Left ventricle myocardium inferior (tissue), 1 donor: ENCODE data around the gene C2orf76. TPM values are rescaled to one million over a fixed set of nuclear protein-coding genes. Genes with fewer than 3 reads are reported as not detected.

Experiments used
- DNase-seq: peaks from one replicate; pipeline ENCODE4 v3.0.0-alpha.2; 2020
- H3K27ac ChIP-seq: fragments of 200-600 bp; replicated peaks from 2 replicates; pipeline ENCODE4 v1.8.0; 2021
- H3K27me3 ChIP-seq: fragments of 200-600 bp; 2 replicates; pipeline ENCODE4 v1.8.0; 2021; ENCODE audit warnings: low read depth
- H3K36me3 ChIP-seq: fragments of 200-600 bp; 2 replicates; pipeline ENCODE4 v1.8.0; 2021
- H3K4me1 ChIP-seq: fragments of 200-600 bp; 2 replicates; pipeline ENCODE4 v1.8.0; 2021
- H3K4me3 ChIP-seq: fragments of 200-600 bp; 2 replicates; pipeline ENCODE4 v1.8.0; 2021; ENCODE audit warnings: mild to moderate bottlenecking, moderate library complexity
- H3K9me3 ChIP-seq: fragments of 200-600 bp; replicated peaks from 2 replicates; pipeline ENCODE4 v1.8.0; 2021
- intact Hi-C: fragments of 100-400 bp; cut with micrococcal nuclease; formaldehyde crosslinking; loops from one replicate; pipeline ENCODE4 v1.11.0; 2022
- total RNA-seq: library from RNA; stranded (reverse); fragmentation: NEBNext Ultra II Directional; extraction: Animal tissue kit (Norgen Biotek cat#: 25700); gene quantifications from one replicate; pipeline ENCODE4 v1.2.1, GENCODE V29; 2021
- TF ChIP-seq, protein P1 (sequence below): fragments of 200-600 bp; IDR thresholded peaks from 2 replicates; pipeline ENCODE4 v1.8.0; 2021; ENCODE audit warnings: antibody characterized with exemption, mild to moderate bottlenecking, borderline replicate concordance
- donor health status: DM: no; HTN: yes; CAD: no; lungs with severe emphysema.

C2orf76 gene
- total RNA-seq, 1 donor from 2014 or later: 7.3 TPM

DNA sequence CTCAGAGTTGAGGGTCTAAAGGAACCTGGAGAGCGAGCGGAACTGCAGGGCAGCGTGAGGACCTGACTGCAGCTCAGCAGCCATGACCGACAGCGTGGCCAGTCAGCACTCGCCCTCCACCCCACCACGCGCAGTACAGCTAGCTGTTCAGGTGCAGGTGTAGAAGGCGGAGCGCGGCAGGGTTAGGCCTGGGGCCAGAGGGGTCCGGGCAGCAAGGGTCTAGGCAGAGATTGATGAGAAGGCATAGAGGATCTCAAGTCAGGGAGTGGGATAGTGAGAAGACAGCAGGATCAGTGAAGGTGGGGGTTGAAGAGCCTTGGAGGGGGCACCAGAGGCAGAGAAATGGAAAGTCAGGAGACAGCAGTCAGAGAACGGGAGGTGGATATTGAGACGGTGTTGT, 72.0 kb downstream of the C2orf76 start:
- no peak overlapping the region for H3K27ac ChIP-seq
- H3K9me3 ChIP-seq: no peaks in the 10 kb centered on the region
- no peaks in the 10 kb centered on the region for H3K27me3 ChIP-seq
- H3K4me1 ChIP-seq: peaks cover 8% of the 10 kb centered on the region
- TF ChIP-seq, protein P1, sequence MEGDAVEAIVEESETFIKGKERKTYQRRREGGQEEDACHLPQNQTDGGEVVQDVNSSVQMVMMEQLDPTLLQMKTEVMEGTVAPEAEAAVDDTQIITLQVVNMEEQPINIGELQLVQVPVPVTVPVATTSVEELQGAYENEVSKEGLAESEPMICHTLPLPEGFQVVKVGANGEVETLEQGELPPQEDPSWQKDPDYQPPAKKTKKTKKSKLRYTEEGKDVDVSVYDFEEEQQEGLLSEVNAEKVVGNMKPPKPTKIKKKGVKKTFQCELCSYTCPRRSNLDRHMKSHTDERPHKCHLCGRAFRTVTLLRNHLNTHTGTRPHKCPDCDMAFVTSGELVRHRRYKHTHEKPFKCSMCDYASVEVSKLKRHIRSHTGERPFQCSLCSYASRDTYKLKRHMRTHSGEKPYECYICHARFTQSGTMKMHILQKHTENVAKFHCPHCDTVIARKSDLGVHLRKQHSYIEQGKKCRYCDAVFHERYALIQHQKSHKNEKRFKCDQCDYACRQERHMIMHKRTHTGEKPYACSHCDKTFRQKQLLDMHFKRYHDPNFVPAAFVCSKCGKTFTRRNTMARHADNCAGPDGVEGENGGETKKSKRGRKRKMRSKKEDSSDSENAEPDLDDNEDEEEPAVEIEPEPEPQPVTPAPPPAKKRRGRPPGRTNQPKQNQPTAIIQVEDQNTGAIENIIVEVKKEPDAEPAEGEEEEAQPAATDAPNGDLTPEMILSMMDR: no peak
- intact Hi-C loops: loop anchor here (5.0 kb wide), 1 partner anchor 412 kb away; no protein-coding TSS in a partner anchor
- no peaks in the 10 kb centered on the region for H3K36me3 ChIP-seq
- H3K4me3 ChIP-seq: no peak overlapping the region
- DNase-seq: no peak

DNA sequence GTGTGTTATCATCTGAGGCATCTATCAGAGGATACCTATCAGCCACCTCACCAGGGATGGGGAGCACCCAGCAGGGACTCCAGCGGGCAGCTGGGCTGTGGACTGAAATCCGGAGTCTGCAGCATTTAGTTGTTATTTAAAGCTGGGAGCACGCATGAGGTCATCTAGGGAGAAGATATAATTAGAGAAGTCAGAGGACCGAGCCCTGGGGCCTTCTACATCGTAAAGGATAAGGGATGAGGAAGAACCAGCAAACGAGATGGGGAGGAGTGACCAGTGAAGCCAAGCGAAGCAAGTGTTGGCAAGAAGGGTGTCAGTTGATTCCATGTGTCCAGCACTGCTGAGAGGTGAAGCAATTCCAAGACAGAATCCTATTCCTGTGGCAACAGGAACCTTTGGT, 72.7 kb downstream of the C2orf76 start:
- DNase-seq: no peak
- TF ChIP-seq, protein P1: no peak
- Histone ChIP-seq H3K36me3 (no peaks in the 10 kb centered on the region), H3K4me1 (peaks cover 8% of the 10 kb centered on the region), H3K4me3 (no peak overlapping the region), H3K27me3 (no peaks in the 10 kb centered on the region), H3K27ac (peak overlapping the region; percentile 55), H3K9me3 (no peaks in the 10 kb centered on the region)
- intact Hi-C loops: loop anchor here (5.0 kb wide), 1 partner anchor 412 kb away; no protein-coding TSS in a partner anchor

DNA sequence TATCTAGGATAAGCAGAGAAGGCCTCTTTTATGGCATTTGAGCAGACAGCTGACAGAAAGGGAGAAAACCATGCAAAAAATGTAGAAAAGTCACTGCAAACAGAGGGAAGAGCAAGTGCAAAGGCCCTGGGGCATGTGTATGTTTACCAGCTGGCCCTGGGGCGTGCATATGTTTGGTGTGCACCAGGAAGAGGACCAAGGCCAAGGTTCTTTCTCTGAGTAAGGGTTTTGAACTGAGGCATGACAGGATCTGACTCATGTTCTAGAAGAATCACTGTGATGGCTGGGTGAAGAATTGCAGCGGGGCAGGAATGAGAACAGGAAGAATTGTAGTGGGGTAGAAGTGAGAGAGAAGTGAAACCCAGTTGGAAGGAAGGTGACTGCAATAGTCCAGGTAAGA, 73.4 kb downstream of the C2orf76 start:
- TF ChIP-seq, protein P1: no peak
- Histone ChIP-seq H3K27ac (peak overlapping the region; percentile 55), H3K36me3 (no peaks in the 10 kb centered on the region), H3K27me3 (no peaks in the 10 kb centered on the region), H3K4me1 (peaks cover 8% of the 10 kb centered on the region), H3K9me3 (no peaks in the 10 kb centered on the region), H3K4me3 (no peak overlapping the region)
- intact Hi-C loops: loop anchor here (5.0 kb wide), 1 partner anchor 411 kb away; no protein-coding TSS in a partner anchor
- no peak for DNase-seq

DNA sequence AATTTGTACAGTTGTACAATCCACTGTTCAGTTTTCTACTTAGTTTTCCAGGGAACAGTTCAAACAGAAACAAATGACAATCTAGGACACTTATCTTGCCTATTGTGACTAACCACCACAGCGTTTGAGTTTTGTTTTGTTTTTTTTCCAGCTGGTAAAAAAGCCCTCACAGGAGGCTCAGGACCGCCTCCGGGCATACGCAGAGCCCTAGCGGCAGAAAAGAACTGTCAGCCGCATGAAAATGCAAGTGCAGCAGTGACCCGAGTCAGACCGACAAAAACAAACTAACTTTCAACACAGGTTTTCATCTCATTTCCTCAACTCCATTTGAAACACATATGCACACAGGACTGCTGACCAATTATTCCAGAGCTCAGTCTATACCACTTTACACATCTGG, 74.4 kb downstream of the C2orf76 start:
- H3K4me3 ChIP-seq: no peak overlapping the region
- H3K4me1 ChIP-seq: peaks cover 8% of the 10 kb centered on the region
- intact Hi-C loops: loop anchor here (5.0 kb wide), 1 partner anchor 410 kb away; no protein-coding TSS in a partner anchor
- no peaks in the 10 kb centered on the region for H3K36me3 ChIP-seq
- no peaks in the 10 kb centered on the region for H3K9me3 ChIP-seq
- no peak overlapping the region for H3K27ac ChIP-seq
- no peaks in the 10 kb centered on the region for H3K27me3 ChIP-seq
- no peak for DNase-seq
- TF ChIP-seq, protein P1: no peak

DNA sequence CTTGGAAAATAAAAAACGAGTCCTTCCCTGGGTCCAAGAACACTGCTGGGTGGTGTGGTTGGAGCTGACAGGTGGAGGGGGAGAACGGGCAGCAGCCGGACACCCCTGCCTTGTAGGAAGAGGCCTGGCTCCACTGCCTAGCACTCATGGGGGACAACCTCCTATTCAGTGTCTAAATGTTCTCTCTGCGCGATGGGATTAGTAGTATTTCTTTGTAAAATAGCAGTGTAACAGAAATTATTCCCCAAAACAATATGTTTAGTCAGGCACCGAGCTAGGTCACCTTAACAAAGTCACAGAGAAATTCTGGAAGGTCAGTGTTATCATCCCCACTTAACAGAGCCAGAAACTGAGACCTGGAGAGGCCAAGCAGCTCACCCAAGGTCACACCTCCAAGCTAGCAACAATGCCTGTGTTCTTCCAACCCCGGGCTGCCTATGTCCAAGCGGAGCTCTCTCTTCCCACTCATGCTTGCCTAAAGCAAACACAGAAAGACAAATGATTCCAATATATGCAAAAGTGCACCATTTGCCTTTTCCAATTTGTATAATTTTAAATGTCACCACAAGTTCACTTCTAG, 75.0 kb downstream of the C2orf76 start:
- no peak overlapping the region for H3K27ac ChIP-seq
- no peaks in the 10 kb centered on the region for H3K36me3 ChIP-seq
- intact Hi-C loops: loop anchor here (5.0 kb wide), 1 partner anchor 409 kb away; no protein-coding TSS in a partner anchor
- H3K27me3 ChIP-seq: no peaks in the 10 kb centered on the region
- no peaks in the 10 kb centered on the region for H3K9me3 ChIP-seq
- TF ChIP-seq, protein P1: no peak
- H3K4me1 ChIP-seq: peaks cover 8% of the 10 kb centered on the region
- no peak overlapping the region for H3K4me3 ChIP-seq
- no peak for DNase-seq
